GM21515 (cell line): Measurements from ENCODE around the gene TLR3.
"Not testable (repeated sequence)": the region's sequence is repeated elsewhere in the genome, so short reads cannot be mapped to it uniquely, and the experiment has no call there.

ENCODE experiments used
- ATAC-seq: cut with Tn5 transposase; IDR thresholded peaks from one replicate; pipeline ENCODE4 v1.9.1; 2021; ENCODE audit not compliant: unreplicated experiment

The TLR3 gene

DNA sequence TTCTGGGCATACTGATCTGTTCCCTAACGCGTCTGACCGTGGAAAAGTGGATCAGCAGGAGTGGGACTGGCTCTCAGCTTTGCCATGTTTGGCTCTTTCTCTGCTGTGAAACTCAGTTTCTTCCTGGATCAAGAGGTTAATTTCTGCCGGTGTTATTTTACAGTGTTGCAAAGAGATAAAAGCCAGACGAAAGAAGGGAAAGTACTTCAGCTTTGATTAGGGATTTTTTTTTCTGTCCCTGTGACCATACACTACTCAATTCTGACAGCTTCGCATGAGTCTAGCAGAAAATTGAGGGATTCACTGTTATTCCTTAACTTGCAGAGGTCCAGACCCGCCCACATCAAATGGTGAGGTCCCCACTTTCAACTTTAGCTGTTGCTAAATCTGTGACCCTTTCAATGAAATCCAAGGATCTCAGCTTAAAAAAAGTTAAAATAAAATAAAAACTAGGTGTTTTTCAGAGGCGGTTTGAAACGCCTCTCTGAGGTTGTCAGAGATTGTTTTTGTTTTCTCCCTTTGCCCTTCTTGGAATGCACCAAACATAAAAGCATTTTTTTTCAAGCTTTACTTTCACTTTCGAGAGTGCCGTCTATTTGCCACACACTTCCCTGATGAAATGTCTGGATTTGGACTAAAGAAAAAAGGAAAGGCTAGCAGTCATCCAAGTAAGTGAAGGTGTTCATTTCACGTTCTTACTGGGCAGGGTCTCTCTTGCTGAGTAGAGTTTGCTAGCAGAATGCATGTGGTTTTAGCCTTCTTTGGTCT is at the start of gene TLR3:
TSS of gene TLR3 (plus strand) at position 576 of the 768 bp plus-strand sequence. CDS start 7,464 bp downstream, outside the sequence.
- ATAC-seq = no peak

DNA sequence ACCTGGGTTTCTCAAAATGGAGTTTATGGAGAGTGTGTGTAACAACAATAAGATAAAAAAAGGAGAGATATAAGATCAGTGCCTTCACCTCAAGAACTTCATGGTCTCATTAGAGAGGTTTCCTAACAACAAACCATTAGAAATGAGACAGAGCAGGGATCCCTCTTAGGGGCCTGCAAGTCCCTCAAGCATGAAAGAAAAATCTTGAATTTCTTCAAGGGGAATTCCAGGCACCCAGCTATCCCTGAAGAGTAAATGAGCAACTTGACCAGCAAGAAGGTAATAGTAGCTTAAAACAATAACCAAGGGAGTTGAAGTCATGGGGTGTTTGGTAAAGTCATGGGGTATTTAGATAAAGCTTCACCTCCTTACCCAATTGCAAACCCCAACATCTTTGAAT is 49.7 kb upstream of the TLR3 start:
- no peak for ATAC-seq

DNA sequence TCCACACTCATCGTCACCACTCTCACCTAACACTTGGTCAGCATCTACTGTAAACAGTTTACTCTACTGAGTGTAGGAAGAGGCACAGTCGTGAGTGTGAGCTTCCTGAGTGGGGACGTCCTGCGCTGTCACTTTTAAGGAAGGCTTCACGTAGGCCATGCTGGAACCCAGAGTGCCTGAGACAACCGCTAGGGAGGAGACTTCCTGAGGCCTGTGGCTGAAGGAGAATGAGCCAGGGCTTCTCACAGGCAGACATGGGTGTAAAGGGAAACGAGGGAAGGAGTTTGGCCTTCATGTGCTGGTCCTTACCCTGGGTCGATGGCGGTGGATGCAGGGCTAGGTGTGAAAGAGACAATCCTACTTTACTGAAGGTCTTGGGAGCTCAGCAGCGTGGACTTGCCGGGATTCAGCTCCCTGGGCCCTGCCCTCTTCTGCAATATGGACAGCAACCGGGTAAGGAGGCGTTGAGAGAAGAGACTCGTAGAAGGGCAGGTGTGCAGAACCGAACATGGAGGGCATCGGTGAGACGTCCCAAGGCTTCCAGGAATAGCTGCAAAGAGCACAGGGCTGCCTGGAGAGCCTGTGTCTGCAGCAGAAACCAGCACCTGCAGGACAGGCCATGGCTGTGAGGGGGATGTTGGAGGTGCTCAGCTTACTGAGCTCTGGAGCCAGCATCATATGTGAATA is 48.7 kb upstream of the TLR3 start:
- no peak for ATAC-seq

DNA sequence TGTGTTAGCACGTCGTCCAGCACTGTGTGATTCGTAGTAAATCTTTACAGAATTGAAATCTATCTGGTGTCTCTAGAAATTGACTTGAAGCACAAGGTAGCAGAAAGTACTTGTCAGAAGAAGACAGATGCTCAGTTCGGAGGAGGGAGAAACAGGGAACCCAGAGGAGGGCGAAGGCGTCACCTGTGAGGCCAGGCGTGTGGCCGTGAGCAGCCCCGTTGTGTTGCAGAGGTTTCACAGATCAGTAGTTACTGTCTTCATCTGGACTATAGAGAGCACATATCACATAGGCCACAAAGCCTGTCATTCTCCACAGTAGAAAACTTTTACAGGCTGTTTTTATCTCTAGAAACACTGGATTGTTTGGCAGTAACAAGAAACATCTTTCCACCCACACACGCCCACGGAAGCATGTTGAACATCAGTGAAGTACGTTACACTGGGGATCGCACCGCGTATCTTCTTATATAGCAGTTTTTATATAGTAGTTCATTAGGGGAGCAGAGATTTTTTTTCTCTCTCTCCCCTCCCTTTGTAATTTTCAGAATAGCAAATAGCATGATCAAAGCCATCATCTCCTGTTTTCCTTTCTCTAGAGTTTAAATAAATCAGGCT is 48.1 kb upstream of the TLR3 start:
- ATAC-seq = no peak

DNA sequence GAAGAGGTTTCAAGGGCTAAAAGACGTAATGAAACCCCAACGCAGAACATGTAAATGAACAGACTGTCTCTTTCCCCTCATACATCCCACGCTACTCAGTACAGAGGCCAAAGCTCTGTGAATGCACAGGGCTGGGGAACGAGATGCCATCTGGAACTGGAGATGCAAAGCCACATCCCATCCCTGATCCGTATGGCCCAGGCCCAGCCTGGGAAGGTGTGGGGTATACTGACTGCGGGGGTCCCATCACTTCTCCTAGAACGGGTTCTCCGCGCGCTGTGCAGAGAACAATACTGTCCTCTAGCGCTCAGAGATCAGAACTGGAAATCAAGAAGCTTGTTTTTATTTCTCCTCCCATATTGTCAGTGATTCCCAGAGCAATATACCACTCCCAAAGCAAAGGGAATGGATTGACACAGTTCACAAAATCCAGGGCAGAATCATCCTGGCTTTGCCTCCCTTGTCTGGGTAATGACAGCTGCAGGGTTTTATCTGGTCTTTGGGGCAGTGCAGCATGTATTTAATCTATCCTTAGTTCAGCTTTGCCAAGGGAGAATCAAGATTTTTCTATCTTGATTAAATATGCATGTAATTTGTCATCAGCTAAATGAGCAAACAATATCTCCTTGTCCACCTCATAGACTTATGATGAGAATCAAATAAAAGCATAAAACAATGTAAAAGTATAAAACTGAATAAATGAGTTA is 47.3 kb upstream of the TLR3 start:
- no peak for ATAC-seq

DNA sequence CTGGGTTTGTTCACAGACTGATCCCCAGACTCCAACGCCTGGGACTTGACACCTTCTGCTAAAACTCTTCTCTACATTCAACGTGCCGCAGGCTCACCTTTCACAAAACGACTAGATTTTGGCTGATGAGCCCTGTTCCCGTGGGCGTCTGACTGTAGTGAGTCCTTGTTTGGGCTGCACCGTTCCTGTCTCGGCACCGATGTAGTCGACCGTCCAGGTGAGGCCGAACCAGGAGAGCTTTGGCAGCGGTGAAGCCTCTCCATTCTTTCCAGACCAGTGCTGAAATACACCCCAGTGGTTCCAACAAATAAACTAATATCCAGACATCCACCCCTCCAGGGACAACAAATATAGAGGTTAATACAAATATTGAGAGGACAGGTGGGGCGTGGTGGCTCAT is 45.0 kb upstream of the TLR3 start:
- no peak for ATAC-seq

DNA sequence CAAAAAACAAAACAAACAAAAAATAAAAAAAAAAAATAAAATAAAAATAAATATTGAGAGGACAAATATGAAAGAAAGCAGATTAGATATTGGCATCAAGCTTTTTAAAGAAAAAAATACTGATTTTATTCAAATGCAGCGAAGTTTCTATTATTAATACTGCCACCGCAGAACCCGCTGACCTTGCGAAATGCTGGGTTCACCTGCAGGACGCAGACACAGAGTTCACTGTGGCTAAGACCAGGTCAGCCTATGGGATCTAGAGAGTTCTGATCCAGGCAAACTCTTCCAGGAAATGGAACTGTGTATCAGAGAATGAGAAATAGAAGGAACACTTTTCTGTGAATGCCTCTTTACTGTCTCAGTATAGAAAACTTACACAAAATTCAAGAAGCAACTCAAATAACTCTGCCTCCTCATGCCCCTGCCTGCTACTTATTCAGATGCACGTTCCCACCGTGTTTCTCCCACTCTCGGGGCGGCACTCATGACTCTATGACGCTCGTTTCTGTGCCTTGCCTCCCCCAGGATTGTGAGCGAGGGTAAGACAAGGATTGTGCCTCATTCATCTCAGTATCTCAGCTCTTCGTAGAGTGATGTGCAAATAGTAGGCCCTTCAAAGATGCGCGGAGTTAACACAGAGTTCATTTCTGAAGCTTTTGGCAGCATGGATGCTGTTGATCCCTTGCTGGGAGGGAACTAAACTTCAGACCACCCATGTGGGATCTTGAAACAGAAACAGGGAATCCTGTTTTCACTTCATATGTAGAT is 44.1 kb upstream of the TLR3 start:
- ATAC-seq = no peak

DNA sequence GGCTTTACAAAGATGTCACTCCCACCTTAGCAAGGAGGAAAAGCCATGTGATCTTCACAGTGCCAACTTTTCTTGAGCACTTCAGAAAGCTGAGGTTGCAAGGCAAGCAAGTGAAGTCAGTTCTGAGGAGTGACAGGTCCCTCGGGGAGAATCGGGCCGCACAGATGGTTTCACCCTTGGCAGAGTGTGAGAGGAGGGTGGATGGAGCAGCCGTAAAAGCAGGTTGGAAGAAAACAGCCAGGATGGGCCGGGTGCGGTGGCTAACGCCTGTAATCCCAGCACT is 43.6 kb upstream of the TLR3 start:
- ATAC-seq = no peak

DNA sequence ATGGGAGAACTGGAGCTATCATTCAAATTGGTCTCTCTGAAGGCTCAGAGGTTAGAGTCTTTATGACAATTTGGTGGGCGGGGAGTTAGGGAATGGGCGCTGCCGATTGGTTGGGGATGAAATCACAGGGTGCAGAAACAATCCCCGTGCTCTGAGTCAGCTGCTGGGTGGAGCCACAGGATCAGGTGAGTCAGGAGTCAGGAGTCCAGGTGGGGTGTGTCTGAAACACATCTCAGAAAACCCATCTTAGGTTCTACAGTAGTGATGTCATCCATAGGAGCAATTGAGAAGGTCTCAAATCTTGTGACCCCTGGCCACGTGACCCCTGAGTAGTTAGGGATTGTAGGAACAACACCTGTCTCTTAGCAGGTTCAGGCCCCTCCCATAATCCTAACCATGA is 41.6 kb upstream of the TLR3 start:
- ATAC-seq = no peak

DNA sequence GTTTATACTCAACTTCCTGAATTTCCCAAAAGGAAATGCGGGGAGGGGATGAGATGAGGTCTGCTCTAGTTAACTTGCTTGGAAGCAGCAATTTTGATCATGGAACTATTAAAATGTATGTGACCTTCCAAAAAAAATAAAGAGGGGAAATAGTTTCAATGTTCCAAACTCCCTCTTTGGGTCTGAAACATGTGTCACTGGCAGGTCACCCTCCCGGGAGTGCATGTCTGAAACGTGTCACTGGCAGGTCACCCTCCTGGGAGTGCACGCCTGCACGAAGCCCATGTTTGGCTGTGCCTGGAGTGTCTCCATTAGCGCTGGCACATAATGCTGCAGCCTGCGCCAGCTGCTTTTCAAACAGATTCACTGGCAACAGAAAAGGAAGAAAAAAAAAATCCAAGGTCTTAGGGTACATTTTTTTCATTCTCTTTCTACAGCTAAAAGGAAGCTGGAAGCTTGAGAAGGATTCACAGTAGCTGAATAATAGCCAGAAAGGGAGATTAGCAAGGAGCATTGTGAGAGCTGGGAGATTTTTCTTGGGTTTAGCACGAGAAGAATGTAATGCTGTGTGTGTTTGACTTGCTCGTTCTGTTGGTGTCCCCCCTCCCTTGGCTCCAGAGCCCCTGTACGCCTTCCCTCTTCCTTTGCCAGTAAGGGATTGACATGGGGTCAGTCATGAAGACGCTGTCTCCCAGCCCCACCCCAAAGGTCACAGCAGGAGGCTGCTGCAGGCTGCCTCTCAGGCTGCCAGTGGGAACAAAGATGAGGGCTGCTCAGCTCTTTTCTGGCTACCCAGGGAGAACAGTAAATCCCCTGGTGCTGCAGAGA is 39.2 kb upstream of the TLR3 start:
- no peak for ATAC-seq

DNA sequence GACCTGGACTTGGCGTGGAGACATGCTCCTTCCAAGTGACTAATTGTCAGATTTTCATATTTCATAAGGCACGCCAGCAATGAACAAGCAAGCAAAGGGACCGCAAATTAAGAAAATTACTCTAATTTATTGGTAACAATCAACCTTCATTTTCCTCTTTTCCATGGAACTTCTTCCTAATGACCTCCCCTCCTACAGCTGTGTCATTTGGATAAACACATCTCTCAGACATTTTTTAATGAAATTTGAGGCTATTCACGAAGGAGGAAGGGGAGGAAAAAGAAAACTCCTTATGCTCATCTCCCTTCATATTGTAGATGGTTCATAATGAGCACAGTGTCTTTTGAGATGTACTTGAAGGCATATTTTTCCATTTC is 38.6 kb upstream of the TLR3 start:
- no peak for ATAC-seq

DNA sequence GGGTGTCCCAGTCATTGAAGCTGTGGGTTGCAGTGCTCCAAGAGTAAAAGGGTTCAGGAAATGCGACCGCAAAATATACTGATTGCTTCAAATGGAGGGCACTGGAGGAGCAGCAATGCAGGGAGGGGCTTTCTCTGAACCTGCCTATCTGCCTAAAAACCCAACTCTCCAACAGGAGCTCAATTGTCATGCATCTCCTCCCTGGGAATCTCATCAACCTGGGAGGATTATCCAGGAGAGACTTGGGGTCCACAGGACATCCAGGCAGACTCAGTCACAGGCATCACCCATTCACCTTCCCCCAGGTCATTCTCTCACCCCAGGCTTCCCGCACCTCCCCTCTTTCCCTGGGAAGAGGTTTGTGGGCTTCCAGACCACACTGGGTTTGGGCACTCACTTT is 38.2 kb upstream of the TLR3 start:
- no peak for ATAC-seq

DNA sequence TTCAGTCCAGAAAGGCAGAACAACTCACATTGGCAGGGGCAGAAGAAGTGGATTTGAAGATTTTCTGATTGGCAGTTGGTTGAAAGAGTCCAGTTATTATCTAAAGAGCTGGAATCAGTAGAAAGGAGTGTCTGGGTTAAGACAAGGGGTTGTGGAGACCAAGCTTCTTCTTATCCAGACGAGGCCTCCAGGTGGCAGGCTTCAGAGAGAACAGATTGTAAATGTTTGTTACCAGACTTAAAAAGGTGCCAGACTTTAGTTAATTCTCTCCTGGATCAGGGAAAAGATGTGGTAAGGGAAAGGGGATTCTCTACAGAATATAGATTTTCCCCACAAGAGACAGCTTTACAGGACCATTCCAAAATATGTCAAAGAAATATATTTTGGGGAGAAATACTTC is 36.7 kb upstream of the TLR3 start:
- no peak for ATAC-seq

DNA sequence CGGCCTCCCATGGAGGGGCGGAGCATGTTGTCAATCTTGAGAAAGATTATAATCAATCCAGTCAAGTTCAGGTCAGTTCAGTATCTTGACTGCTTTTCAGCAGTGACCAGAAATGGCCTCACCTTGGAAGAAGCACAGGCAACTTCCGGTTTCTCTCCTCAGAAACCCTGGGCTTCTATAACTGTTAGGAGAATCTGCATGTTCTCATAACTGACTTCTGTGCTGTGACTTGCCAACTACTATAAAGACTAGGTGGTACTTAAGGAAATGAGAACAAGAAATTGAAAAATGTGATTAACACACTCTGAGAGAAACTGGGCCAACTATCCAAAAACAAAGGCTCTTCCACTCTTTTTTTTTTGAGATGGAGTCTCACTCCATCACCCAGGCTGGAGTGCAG is 35.9 kb upstream of the TLR3 start:
- ATAC-seq = no peak

DNA sequence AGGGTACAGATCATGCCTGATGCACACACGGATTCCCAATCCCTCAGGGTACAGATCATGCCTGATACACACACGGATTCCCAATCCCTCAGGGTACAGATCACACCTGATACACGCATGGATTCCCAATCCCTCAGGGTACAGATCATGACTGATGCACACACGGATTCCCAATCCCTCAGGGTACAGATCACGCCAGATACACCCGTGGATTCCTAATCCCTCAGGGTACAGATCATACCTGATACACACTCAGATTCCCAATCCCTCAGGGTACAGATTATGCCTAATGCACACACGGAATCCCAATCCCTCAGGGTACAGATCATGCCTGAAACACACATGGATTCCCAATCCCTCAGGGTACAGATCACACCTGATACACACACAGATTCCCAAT is 34.3 kb upstream of the TLR3 start:
- not testable (repeated sequence) for ATAC-seq

DNA sequence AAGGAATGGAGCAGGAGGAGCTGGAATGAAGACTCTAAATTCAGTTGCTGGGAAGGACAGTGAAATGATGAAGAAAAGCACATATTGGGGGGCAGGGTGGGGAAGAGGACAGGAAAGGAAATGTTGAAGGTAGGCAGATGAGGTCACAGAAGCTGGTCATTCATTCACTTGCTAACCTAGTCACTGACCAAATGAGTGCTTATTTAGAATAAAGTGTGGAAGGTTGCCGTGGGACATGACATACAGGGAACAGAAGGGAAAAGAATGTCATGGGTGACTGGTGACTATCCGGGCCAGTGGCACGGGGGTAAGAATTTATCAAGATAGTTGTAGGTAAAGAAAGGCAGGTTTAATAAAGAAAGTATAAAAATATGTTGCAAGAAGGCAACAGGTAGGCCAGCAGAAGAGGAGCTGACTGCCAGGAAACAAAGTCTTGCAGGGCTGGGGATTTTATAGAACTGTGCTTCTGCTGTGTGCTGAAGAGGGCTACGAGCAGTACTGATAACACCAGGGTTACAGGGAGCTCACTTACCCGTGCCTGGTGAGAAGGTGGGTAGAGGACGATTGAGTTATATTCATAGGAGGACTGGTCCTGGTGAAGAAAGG is 31.9 kb upstream of the TLR3 start:
- no peak for ATAC-seq

DNA sequence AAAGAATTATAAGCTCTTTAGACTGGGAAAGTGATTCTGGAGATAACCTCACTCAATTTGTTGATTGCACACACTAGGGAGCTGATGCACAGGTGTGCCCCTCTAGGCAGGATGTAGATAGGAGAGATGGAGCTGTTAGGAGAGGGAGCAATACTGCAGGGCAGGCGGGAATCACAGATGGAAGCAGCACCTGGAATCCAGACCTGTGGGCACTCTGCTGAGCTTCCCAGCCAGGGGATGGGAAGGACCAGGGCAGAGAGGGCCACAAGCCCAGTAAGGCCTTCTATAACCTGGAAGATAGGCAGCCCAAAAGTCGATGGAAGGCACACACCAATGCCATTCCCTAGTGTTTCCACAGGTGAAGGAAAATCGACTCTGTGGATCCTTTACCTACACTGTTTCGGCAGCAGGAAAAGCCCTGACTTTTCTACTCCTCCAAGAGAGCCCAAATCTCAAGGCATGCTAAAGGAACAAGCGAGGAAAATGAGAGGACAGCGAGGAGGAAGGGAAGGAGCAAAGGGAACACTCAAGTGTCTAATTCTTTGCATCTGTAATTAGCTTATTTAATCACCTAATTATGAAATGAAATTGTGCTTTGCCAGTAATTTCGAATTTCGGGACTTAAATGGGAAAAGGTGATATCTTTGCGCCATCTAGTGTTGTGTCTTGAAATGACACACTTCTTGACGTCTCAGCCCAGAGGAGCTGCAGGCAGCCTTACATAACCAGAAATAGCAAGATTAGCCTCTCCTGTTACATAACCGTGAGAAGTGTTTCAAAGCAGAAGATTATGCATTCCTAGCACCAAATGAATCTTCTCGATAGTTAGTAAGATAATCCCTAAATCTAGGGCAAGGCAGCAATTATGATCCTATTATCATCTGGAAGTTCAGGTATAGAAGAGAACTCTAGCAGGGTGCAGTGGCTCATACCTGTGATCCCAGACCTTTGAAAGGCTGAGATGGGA is 31.0 kb upstream of the TLR3 start:
- peak; percentile 79 for ATAC-seq

DNA sequence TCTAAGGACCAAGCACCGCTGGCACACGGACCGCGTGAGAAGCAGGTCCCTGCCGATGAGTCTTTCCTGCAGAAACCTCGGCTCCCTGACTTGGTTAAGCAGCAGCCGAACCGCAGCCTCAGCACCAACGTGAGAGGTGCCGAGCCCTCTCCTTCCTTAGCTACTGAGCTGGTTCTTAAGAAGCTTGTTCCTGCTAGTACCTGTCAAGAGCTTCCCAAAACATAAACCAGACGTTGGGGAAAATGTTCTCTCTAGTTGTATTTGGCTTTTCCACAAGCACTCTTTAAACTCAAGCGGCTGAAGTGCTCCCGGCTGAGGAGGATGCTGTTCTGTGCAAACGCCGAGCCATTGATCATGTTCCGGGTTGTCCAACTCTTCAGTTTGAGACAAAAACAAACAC is 29.3 kb upstream of the TLR3 start:
- ATAC-seq = no peak

DNA sequence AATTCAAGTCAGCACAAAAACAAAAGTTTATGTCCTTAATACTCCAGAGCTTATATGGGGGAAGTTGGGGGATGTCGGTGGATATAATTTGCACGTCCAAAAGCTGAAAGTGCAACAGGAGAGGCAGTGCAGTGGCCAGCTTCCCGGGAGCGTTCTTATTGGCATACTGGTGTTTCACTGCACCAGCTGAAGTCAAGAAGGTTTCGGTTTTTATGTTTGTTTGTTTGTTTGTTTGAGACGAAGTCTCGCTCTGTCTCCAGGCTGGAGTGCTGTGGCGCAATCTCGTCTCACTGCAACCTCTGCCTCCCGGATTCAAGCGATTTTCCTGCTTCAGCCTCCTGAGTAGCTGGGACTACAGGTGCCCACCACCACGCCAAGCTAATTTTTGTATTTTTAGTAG is 28.6 kb upstream of the TLR3 start:
- no peak for ATAC-seq
